ENCODE data around the gene SLC19A1.

DNA sequence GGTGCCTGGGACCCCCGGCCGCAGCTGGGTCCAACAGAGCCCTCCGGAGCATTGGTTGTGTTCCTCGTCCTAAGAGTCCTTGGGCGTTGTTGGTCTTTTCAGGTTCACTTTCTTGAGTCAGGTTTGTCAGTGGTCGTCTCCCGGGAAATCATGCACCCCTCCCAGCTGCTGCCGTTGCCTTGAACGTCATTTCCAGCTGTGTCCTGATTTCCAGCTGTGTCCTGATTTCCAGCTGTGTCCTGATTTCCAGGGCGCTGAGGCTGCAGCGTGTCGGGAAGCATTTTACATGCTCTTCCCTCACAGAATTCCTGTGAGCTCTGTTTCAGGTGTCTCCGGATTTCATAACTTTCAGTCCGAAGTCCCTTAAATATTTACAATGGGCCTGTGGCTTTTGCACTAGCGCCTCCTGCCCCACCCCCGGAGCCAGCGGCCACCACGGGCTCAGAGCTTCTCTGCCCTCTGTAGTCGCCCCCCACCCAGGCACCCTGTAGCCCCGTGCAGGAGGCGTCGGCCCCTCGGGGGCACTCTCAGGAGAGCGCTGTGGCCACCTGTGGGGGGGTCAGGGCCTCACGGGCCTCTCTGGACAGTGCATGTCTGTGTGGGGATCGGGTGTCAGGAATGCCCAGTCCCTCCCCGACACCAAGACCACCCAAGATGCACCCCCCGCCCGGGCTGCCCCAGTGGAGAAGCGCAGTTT is 70.6 kb downstream of the SLC19A1 start:
- TF ChIP-seq, protein P1, sequence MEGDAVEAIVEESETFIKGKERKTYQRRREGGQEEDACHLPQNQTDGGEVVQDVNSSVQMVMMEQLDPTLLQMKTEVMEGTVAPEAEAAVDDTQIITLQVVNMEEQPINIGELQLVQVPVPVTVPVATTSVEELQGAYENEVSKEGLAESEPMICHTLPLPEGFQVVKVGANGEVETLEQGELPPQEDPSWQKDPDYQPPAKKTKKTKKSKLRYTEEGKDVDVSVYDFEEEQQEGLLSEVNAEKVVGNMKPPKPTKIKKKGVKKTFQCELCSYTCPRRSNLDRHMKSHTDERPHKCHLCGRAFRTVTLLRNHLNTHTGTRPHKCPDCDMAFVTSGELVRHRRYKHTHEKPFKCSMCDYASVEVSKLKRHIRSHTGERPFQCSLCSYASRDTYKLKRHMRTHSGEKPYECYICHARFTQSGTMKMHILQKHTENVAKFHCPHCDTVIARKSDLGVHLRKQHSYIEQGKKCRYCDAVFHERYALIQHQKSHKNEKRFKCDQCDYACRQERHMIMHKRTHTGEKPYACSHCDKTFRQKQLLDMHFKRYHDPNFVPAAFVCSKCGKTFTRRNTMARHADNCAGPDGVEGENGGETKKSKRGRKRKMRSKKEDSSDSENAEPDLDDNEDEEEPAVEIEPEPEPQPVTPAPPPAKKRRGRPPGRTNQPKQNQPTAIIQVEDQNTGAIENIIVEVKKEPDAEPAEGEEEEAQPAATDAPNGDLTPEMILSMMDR (IDR thresholded peaks at IDR 0.05), result no peak
- no peak for TF ChIP-seq POLR2A (IDR thresholded peaks at IDR 0.05)
